Fibroblast of pulmonary artery (primary cell): ENCODE measurements around the gene SMPDL3A.

Experiments used
- DNase-seq: peaks from one replicate; pipeline ENCODE4 v3.0.0-alpha.2; 2010; ENCODE audit warnings: low read depth
- H3K4me3 ChIP-seq: replicated peaks from 2 replicates; pipeline ENCODE4 v1.5.1; 2011; ENCODE audit warnings: low read depth, mild to moderate bottlenecking, control low read depth, low read length, moderate library complexity
- TF ChIP-seq, protein P1 (sequence below): IDR thresholded peaks from 2 replicates; pipeline ENCODE4 v1.5.1; 2011; ENCODE audit warnings: mild to moderate bottlenecking, control low read depth, low read length, inconsistent platforms; ENCODE audit errors: missing control alignments

The SMPDL3A gene

DNA sequence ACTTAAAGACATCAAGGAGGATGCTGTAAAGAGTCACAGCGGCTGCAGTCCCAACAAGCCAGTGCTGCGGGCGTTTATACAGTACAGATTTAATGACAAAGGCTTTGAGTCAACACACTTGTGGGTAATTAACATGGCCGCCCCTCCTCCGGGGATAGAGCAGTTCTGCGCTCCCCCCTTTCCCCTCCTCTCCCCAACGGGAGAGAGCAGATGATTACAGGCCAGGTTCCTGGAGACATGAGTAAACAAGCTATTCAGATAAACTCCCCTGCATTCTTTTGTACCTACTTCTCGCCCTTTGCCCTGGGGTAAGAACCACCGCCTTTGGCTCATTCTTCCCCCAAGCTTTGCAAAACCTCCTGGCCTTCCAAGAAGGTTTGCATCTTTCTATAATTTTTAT, 33.2 kb upstream of the SMPDL3A start:
- H3K4me3 ChIP-seq: no peak overlapping the region
- TF ChIP-seq, protein P1, sequence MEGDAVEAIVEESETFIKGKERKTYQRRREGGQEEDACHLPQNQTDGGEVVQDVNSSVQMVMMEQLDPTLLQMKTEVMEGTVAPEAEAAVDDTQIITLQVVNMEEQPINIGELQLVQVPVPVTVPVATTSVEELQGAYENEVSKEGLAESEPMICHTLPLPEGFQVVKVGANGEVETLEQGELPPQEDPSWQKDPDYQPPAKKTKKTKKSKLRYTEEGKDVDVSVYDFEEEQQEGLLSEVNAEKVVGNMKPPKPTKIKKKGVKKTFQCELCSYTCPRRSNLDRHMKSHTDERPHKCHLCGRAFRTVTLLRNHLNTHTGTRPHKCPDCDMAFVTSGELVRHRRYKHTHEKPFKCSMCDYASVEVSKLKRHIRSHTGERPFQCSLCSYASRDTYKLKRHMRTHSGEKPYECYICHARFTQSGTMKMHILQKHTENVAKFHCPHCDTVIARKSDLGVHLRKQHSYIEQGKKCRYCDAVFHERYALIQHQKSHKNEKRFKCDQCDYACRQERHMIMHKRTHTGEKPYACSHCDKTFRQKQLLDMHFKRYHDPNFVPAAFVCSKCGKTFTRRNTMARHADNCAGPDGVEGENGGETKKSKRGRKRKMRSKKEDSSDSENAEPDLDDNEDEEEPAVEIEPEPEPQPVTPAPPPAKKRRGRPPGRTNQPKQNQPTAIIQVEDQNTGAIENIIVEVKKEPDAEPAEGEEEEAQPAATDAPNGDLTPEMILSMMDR: no peak
- no peak for DNase-seq

DNA sequence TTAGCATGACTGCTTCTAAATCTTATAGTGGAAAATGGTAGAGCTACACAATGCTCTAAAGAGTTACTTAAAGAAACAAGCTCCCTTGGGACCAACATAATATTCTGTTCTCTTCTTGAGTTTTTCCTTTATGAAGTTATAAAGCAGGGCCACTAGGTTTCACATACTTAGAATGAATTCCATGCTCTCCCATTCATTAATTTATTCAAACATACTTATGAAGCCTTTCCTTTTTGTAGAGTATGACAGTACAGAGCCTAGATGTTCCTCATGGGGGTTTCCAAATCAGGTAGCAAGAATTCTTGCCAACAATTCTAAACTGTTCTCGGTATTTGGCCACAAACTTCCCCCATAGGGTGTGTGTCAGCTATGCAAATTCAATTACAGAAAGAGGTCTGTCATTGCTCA, 30.1 kb upstream of the SMPDL3A start:
- TF ChIP-seq, protein P1: no peak
- DNase-seq: no peak

DNA sequence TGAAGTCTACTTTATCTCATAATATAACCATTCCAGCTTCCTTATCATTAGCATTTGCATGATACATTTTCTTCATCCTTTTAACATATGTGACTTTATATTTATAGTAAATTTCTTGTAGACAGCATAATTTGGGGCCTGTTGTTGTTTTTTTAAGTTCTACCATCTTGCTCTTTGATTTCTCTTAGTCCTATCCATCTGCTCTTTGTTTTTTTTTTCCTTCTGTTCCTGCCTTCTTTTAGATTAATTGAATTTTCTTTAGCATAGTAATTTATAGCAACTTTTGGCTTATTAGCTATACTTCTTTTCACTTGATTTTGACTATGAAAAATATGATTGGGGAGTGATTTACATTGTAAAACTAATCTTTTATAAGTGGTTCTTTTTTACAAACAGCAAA, 28.7 kb upstream of the SMPDL3A start:
- H3K4me3 ChIP-seq: no peak overlapping the region
- TF ChIP-seq, protein P1: no peak
- no peak for DNase-seq

More for the DNA sequence above, 30.1 kb upstream of the SMPDL3A start:
- no peak overlapping the region for H3K4me3 ChIP-seq

DNA sequence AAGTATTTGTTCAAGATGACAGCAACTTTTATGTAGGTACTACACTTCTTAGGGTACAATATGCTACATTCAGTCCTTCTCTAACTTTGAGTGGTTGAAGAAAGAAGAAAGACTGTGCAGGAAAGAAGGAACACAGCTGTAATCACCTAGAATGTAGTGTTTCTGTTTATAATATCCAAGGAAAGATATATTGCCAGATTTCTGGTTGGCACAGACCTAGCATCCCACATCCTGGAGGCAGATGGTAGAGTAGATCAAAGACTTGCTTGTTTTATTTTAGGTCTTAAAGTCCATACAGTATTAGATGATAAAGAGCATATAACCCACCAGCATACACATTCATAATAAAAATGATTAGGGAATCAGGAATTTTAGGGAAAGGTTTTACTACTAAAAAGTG, 22.8 kb upstream of the SMPDL3A start:
- TF ChIP-seq, protein P1: no peak
- no peak for DNase-seq

DNA sequence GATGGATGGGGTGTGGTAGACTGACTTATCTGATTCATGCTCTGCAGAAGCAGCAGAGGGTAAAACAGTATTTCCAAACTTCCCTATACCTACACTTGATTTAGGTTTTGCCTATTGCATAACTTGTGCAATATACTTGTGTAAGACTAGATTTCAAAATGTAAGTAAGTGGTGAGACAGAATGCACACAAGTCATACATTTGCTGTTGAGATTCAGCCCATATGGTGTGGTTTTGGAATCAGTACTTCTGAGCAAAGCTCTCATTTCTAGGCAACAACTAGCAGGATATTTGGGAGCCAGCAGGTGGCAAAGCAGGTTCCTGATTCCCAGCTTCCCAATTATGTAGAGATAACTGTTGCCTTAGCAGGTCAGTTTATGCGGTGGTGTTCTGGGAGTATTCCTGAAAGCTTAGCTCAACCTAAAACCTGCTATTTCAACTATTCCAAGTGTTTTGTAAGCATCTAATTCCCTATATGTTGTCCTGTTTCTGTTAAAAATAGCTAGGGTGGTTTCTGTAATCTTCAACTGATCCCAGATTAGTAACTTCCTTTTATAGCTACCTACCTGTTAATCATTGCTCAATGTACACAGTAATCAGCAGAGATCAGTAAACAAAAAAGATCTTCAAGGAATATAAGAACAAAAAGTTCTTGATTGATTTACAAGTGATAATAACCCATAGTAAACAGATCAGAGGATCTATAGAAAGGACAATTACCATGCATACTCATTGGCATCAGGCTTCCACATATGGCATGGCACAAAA, 18.0 kb upstream of the SMPDL3A start:
- no peak for DNase-seq
- TF ChIP-seq, protein P1: no peak
- H3K4me3 ChIP-seq: no peak overlapping the region

More for the DNA sequence above, 22.8 kb upstream of the SMPDL3A start:
- H3K4me3 ChIP-seq: no peak overlapping the region

DNA sequence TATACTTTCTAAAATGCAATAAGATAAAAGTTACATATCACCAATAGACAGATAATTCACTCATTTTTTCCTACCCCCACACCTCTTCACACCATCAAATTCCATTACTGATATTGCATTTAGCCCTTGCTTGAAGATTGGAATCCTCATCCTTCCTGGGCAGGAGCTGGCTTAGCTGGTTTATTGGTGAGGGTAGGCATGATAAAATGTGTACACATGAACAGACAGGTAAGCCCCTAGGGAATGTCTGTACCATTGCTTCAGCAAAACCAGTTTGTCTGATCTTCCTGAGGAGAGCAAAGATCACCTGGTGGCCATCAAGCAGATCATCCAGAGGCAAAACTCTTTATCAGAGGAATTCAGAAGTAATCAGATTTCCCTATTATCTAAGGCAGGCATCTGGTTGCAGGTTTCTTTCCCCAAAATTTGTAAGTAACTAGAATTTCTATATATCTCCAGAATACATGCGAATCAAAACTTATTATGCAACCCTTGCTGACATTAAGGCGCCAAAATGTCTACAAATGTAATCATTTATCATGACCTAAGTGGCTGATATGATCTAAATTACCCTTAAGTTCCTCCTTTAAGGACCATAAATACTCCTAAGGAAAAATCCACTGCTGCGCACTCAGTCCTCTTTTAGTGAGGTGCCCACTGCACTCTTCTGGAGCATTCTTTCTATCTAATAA, 16.2 kb upstream of the SMPDL3A start:
- DNase-seq: no peak
- H3K4me3 ChIP-seq: no peak overlapping the region
- TF ChIP-seq, protein P1: no peak
